GM12878 (cell line): Measurements from ENCODE around the gene MTF1. TPM values are rescaled to one million over a fixed set of nuclear protein-coding genes. Genes with fewer than 3 reads are reported as not detected.

Experiments used
- ATAC-seq: fragments of 200-7000 bp; cut with Tn5 transposase; 3 replicates; pipeline ENCODE4 v1.9.1; 2020; ENCODE audit warnings: mild to moderate bottlenecking, moderate library complexity
- BruUV-seq: library from RNA; stranded (reverse); fragments of 400-500 nt; replicated peaks from 2 replicates; lab custom pipeline; 2021; lab: Mats Ljungman, UMichigan
- CTCF ChIA-PET: fragments of 300-600 bp; sonication (Branson Sonifier 250); formaldehyde crosslinking; extraction: SDS; loops from one replicate; lab custom pipeline; 2021; ENCODE audit warnings: inconsistent platforms; lab: Yijun Ruan, JAX
- POLR2A ChIA-PET: fragments of 350-600 bp; formaldehyde crosslinking; extraction: SDS; loops from one replicate; lab custom pipeline; 2021; ENCODE audit warnings: inconsistent platforms; lab: Charles Lee
- RAD21 ChIA-PET: fragments of 300-600 bp; sonication (Branson Sonifier 250); formaldehyde crosslinking; loops from one replicate; lab custom pipeline; 2023; ENCODE audit warnings: antibody characterized with exemption; ENCODE audit not compliant: unreplicated experiment; lab: Charles Lee
- SMC1A ChIA-PET: fragments of 300-600 bp; sonication (Branson Sonifier 250); formaldehyde crosslinking; loops from one replicate; lab custom pipeline; 2023; ENCODE audit not compliant: unreplicated experiment, uncharacterized antibody; lab: Charles Lee
- DNase-seq: peaks from one replicate; pipeline ENCODE4 v3.0.0-alpha.2; 2011; ENCODE audit warnings: low read depth, low spot score
- FAIRE-seq: peaks from 3 replicates; lab custom pipeline; 2011; peaks lifted over from hg19 to GRCh38; lab: Jason Lieb, UNC
- H2AFZ ChIP-seq: 2 replicates; pipeline ENCODE4 v1.6.0; 2011; ENCODE audit warnings: low read depth, low read length, control low read depth; ENCODE audit not compliant: control insufficient read depth
- H3K27ac ChIP-seq: 2 replicates; pipeline ENCODE4 v1.5.1; 2011; ENCODE audit warnings: control low read depth; ENCODE audit not compliant: control insufficient read depth, insufficient read depth
- H3K27me3 ChIP-seq, 2 experiments: replicated peaks in 1 of 2; 2 replicates each; pipeline versions ENCODE4 v1.6.0 to v1.6.1; 2011; ENCODE audit warnings: low read length in 1 of 2; ENCODE audit not compliant: control insufficient read depth in 2 of 2, insufficient read depth in 2 of 2
- H3K36me3 ChIP-seq, 2 experiments: 2 replicates each; pipeline ENCODE4 v1.5.1; 2011; ENCODE audit warnings: low read length in 1 of 2; ENCODE audit not compliant: control insufficient read depth in 2 of 2, insufficient read depth in 2 of 2
- H3K4me1 ChIP-seq: 2 replicates; pipeline ENCODE4 v1.6.1; 2011; ENCODE audit warnings: mild to moderate bottlenecking, low read length, moderate library complexity, mixed read lengths; ENCODE audit not compliant: control insufficient read depth, insufficient read depth
- H3K4me2 ChIP-seq: 2 replicates; pipeline ENCODE4 v1.6.0; 2011; ENCODE audit warnings: control low read depth; ENCODE audit not compliant: control insufficient read depth, insufficient read depth
- H3K4me3 ChIP-seq: fragments of 200-600 bp; sonication (generic); 2 replicates; pipeline ENCODE4 v1.5.1; 2016
- H3K79me2 ChIP-seq: 2 replicates; pipeline ENCODE4 v1.6.0; 2011; ENCODE audit warnings: low read length; ENCODE audit not compliant: control insufficient read depth, insufficient read depth
- H3K9ac ChIP-seq: 2 replicates; pipeline ENCODE4 v1.8.0; 2011; ENCODE audit warnings: low read length, control low read depth, mixed read lengths; ENCODE audit not compliant: control insufficient read depth, insufficient read depth
- H3K9me3 ChIP-seq: replicated peaks from 3 replicates; pipeline ENCODE4 v1.5.1; 2011; ENCODE audit warnings: mild to moderate bottlenecking, low read length; ENCODE audit not compliant: control insufficient read depth, insufficient read depth
- H4K20me1 ChIP-seq: 2 replicates; pipeline ENCODE4 v1.6.0; 2011; ENCODE audit not compliant: control insufficient read depth, insufficient read depth
- ATF3 ChIP-seq: IDR thresholded peaks from 2 replicates; pipeline ENCODE4 v1.6.1; 2011; ENCODE audit warnings: low read depth, mild to moderate bottlenecking, low read length, moderate library complexity, borderline replicate concordance; ENCODE audit errors: extremely low read depth
- BMI1 ChIP-seq: fragments of 450-650 bp; IDR thresholded peaks from 2 replicates; pipeline ENCODE4 v1.6.1; 2016; ENCODE audit warnings: mild to moderate bottlenecking, moderate library complexity, borderline replicate concordance
- CBX5 ChIP-seq: sonication (generic); IDR thresholded peaks from 2 replicates; pipeline ENCODE4 v1.6.1; 2016; ENCODE audit warnings: low read depth, moderate library complexity, mild to moderate bottlenecking, inconsistent platforms
- CEBPZ ChIP-seq: fragments of 150-350 bp; IDR thresholded peaks from 2 replicates; pipeline ENCODE4 v1.6.1; 2016; ENCODE audit warnings: low read depth, low read length
- CREB1 ChIP-seq: IDR thresholded peaks from 2 replicates; pipeline ENCODE4 v1.6.1; 2012; ENCODE audit warnings: low read depth, mild to moderate bottlenecking, inconsistent platforms
- FOS ChIP-seq: IDR thresholded peaks from 3 replicates; pipeline ENCODE4 v1.6.1; 2011; ENCODE audit warnings: borderline replicate concordance; ENCODE audit not compliant: insufficient read length; ENCODE audit errors: extremely low read depth
- HCFC1 ChIP-seq: fragments of 150-350 bp; IDR thresholded peaks from 2 replicates; pipeline ENCODE4 v1.6.1; 2014; ENCODE audit warnings: low read length
- HSF1 ChIP-seq: fragments of 150-350 bp; IDR thresholded peaks from 2 replicates; pipeline ENCODE4 v1.6.1; 2014; ENCODE audit warnings: mild to moderate bottlenecking, low read depth, low read length
- LARP7 ChIP-seq: fragments of 450-650 bp; IDR thresholded peaks from 2 replicates; pipeline ENCODE4 v1.6.1; 2017; ENCODE audit warnings: mild to moderate bottlenecking
- MYC ChIP-seq: IDR thresholded peaks from 2 replicates; pipeline ENCODE4 v1.6.1; 2011; ENCODE audit warnings: mild to moderate bottlenecking, low read length, moderate library complexity, inconsistent platforms; ENCODE audit not compliant: insufficient read depth, insufficient replicate concordance, insufficient read length, severe bottlenecking
- NBN ChIP-seq: fragments of 450-650 bp; IDR thresholded peaks from 2 replicates; pipeline ENCODE4 v1.6.1; 2016
- NR2C2 ChIP-seq: IDR thresholded peaks from 2 replicates; pipeline ENCODE4 v1.6.1; 2011; ENCODE audit warnings: borderline replicate concordance, low read depth; ENCODE audit not compliant: control insufficient read depth, insufficient read length
- SREBF2 ChIP-seq: IDR thresholded peaks from 2 replicates; pipeline ENCODE4 v1.6.1; 2012; ENCODE audit warnings: mild to moderate bottlenecking, low read length
- SUPT20H ChIP-seq: IDR thresholded peaks from 2 replicates; pipeline ENCODE4 v1.6.1; 2011; ENCODE audit warnings: low read depth, mild to moderate bottlenecking, low read length, moderate library complexity, borderline replicate concordance; ENCODE audit not compliant: control insufficient read depth
- TCF7 ChIP-seq: IDR thresholded peaks from 2 replicates; pipeline ENCODE4 v1.6.1; 2014; ENCODE audit warnings: antibody characterized with exemption, borderline replicate concordance
- WGBS: methylation state at CpG from one replicate; pipeline ENCODE4 v1.1.6; 2016; ENCODE audit warnings: low lambda C conversion rate; ENCODE audit not compliant: insufficient replicate concordance, insufficient coverage; ENCODE audit errors: missing lambda C conversion rate; 5-methylcytosine and 5-hydroxymethylcytosine counted together
- in situ Hi-C: fragments of 300-500 bp; cut with MboI; formaldehyde crosslinking; loops from 9 replicates; pipeline ENCODE4 v1.14.3; 2018; ENCODE audit warnings: mixed read lengths
- intact Hi-C: fragments of 100-400 bp; cut with micrococcal nuclease; formaldehyde crosslinking; loops from one replicate; pipeline ENCODE4 v1.14.2; 2022; ENCODE audit not compliant: unreplicated experiment
- polyA plus RNA-seq, 11 experiments: library from polyadenylated mRNA; depleted of rRNA in 4 of 11; unstranded in 6 of 11; stranded (reverse) in 5 of 11; fragments of >200 nt; fragmentation: Nextera tagmentation in 4 of 11; fragmentation: Illumina TruSeq in 1 of 11; extraction: Ambion mirVana in 4 of 11; extraction: Trizol in 1 of 11; gene quantifications; 1 replicate in 1 of 11; 2 replicates in 10 of 11; pipeline versions ENCODE4 v1.2.1 to v1.2.3, GENCODE V29; 2011 to 2016; ENCODE audit warnings: inconsistent platforms in 2 of 11, missing spikeins in 2 of 11, low read depth in 1 of 11
- total RNA-seq, 4 experiments: library from RNA; depleted of rRNA in 3 of 4; stranded (reverse); fragments of >200 nt in 3 of 4; fragmentation: Illumina TruSeq in 1 of 4; extraction: Trizol in 1 of 4; gene quantifications; 2 replicates each; pipeline versions ENCODE4 v1.2.1 to v1.2.3, GENCODE V29; 2013 to 2021

MTF1 gene
- total and polyA plus RNA-seq, 10 of the 15 experiments (the other 5 are each of a cell fraction or from before 2014, with no cell fraction given) = 2.2 to 20.4 (median 6.7) TPM

GRCh38 chr1:37762516-37762915, 96.9 kb downstream of the MTF1 start (continued):
- TF ChIP-seq HSF1 = no peak
- TF ChIP-seq NBN = no peak
- no peak for TF ChIP-seq LARP7
- no peak for TF ChIP-seq TCF7

- WGBS = 67% methylated on average over 66 of the region's 68 CpGs
- Histone ChIP-seq H3K36me3 (no peaks in the 10 kb centered on the region), H3K4me3 (no peak overlapping the region), H3K27me3 (peaks cover 5 to 11% of the 10 kb centered on the region in 2 experiments; a peak in 3 of 4 replicates), H3K4me1 (no peaks in the 10 kb centered on the region), H3K4me2 (no peak overlapping the region), H3K9me3 (no peaks in the 10 kb centered on the region; the same call in 2 of the 3 replicates), H4K20me1 (no peaks in the 10 kb centered on the region), H3K9ac (no peak overlapping the region), H3K27ac (no peak overlapping the region), H2AFZ (no peak overlapping the region), H3K79me2 (no peaks in the 10 kb centered on the region)
- ChIA-PET CTCF (no interaction called here), RAD21 (no interaction called here), POLR2A (no interaction called here), SMC1A (no interaction called here)
- TF ChIP-seq ATF3 (no peak), FOS (no peak), CBX5 (no peak), NR2C2 (no peak), SUPT20H (no peak), MYC (no peak), CEBPZ (no peak), SREBF2 (no peak), BMI1 (no peak), CREB1 (no peak), HCFC1 (no peak)
- ATAC-seq = no peak
- intact Hi-C loops (no loop called here), in situ Hi-C loops (no loop called here)
- DNase-seq = no peak
- FAIRE-seq = no peak
- no TSS peak for BruUV-seq
These were observed 97.8 kb downstream of the MTF1 start for GRCh38 chr1:37761416-37762095.
